ENCODE measurements around the gene APOL6.
"Not testable (repeated sequence)": the region's sequence is repeated elsewhere in the genome, so short reads cannot be mapped to it uniquely, and the experiment has no call there.

The APOL6 gene

DNA sequence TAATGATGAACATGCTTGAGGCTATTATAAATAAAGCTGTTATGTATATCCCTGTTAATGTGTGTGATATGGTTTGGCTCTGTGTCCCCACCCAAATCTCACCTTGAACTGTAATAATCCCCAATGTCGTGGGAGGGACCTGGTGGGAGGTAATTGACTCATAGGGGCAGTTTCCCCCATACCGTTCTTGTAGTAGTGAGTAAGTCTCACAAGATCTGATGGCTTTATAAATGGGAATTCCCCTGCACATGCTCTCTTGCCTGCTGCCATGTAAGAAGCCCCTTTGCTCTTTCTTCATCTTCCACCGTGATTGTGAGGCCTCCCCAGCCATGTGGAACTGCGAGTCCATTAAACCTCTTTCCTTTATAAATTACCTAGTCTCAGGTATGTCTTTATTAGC is 31.2 kb downstream of the APOL6 start:
- peaks cover 20% of the 10 kb centered on the region for H3K9me3 ChIP-seq (ENCODE audit: control insufficient read depth, insufficient read depth, low read depth, low read length)
- H3K27ac ChIP-seq (ENCODE audit: low read depth, low read length); H3K9ac ChIP-seq (ENCODE audit: low read length); H3K4me3 ChIP-seq (ENCODE audit: low read depth, low read length); H3K27me3 ChIP-seq (ENCODE audit: control insufficient read depth, insufficient read depth, low read length); H3K36me3 ChIP-seq (ENCODE audit: control insufficient read depth, insufficient read depth, low read length); H3K4me1 ChIP-seq (ENCODE audit: control insufficient read depth, insufficient read depth, low read length): not testable (repeated sequence)

DNA sequence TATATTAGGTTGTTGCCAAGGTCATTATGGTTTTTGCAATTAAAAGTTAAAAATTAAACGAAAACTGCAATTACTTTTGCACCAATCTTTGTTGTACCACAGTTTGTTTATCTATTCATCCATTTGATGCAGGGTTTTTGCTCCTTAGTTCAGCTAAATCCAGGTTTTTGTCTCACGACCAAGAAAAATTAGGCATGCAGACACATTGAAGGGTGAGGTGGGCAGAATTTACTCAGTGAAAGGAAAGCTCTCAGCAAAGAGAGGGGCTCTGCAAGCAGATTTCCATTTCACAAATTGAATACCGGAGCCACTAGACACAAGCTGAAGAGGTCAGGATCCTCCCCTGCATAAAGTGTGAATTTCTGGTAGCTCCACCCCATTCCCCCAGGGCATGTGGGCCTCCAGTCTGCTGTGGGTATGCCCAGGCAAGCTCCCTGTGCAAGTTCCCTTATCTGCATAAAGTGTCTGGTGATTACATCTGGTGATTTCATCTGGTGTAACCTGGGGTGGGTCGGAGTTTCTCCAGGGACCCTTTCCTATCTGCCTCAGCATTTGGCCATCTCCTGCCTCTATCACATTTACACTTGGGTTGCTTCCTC is 33.3 kb downstream of the APOL6 start:
- H3K36me3 ChIP-seq (ENCODE audit: control insufficient read depth, insufficient read depth, low read length) = no peaks in the 10 kb centered on the region
- no peaks in the 10 kb centered on the region for H3K27me3 ChIP-seq (ENCODE audit: control insufficient read depth, insufficient read depth, low read length)
- H3K9me3 ChIP-seq (ENCODE audit: control insufficient read depth, insufficient read depth, low read depth, low read length) = peaks cover 8% of the 10 kb centered on the region; the same call in 1 of the 2 replicates
- no peaks in the 10 kb centered on the region; the same call in 1 of the 2 replicates for H3K4me1 ChIP-seq (ENCODE audit: control insufficient read depth, insufficient read depth, low read length)
- no peak overlapping the region for H3K4me3 ChIP-seq (ENCODE audit: low read depth, low read length)
- no peak overlapping the region for H3K9ac ChIP-seq (ENCODE audit: low read length)
- H3K27ac ChIP-seq (ENCODE audit: low read depth, low read length) = no peak overlapping the region

DNA sequence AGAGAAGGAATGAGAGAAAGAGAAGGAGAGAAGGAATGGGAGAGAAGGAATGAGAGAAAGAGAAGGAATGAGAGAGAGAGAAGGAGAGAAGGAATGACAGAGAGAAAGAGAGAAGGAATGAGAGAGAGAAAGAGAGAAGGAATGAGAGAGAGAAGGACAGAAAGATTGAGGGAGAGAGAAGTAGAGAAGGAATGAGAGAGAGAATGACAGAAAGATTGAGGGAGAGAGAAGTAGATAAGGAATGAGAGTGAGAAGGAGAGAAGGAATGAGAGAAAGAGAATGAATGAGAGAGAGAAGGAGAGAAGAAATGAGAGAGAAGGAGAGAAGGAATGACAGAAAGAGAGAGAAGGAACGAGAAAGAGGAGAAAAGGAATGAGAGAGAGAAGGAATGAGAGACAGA is 35.3 kb downstream of the APOL6 start:
- Histone ChIP-seq H3K9ac (ENCODE audit: low read length) (no peak overlapping the region), H3K4me1 (ENCODE audit: control insufficient read depth, insufficient read depth, low read length) (no peaks in the 10 kb centered on the region), H3K27ac (ENCODE audit: low read depth, low read length) (no peak overlapping the region), H3K9me3 (ENCODE audit: control insufficient read depth, insufficient read depth, low read depth, low read length) (peaks cover 11% of the 10 kb centered on the region; the same call in 1 of the 2 replicates), H3K4me3 (ENCODE audit: low read depth, low read length) (no peak overlapping the region), H3K27me3 (ENCODE audit: control insufficient read depth, insufficient read depth, low read length) (no peaks in the 10 kb centered on the region), H3K36me3 (ENCODE audit: control insufficient read depth, insufficient read depth, low read length) (no peaks in the 10 kb centered on the region)

DNA sequence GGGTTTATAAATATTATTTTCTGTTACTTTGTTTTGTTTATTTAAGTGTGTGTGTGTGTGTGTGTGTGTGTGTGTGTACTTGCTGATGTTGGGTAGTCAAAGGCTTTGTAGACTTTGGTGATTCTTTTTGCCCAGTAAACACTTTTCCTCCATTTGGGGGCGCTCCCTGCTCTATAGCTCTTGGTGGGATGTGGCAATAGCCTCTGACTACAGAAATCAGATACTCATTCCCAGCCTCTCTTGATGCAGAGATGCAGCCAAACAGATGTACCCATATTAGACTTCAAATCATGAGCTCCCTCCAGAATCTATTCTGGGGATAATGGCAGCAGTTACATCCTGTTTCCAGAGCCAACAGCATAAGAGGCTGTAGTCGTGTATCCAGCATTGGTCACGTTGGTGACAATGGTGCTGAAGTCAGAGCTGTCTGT is 36.0 kb downstream of the APOL6 start:
- Histone ChIP-seq H3K27me3 (ENCODE audit: control insufficient read depth, insufficient read depth, low read length) (no peaks in the 10 kb centered on the region), H3K9ac (ENCODE audit: low read length) (no peak overlapping the region), H3K4me3 (ENCODE audit: low read depth, low read length) (no peak overlapping the region), H3K36me3 (ENCODE audit: control insufficient read depth, insufficient read depth, low read length) (no peaks in the 10 kb centered on the region), H3K9me3 (ENCODE audit: control insufficient read depth, insufficient read depth, low read depth, low read length) (peaks cover 11% of the 10 kb centered on the region; the same call in 1 of the 2 replicates), H3K27ac (ENCODE audit: low read depth, low read length) (no peak overlapping the region), H3K4me1 (ENCODE audit: control insufficient read depth, insufficient read depth, low read length) (no peaks in the 10 kb centered on the region)

DNA sequence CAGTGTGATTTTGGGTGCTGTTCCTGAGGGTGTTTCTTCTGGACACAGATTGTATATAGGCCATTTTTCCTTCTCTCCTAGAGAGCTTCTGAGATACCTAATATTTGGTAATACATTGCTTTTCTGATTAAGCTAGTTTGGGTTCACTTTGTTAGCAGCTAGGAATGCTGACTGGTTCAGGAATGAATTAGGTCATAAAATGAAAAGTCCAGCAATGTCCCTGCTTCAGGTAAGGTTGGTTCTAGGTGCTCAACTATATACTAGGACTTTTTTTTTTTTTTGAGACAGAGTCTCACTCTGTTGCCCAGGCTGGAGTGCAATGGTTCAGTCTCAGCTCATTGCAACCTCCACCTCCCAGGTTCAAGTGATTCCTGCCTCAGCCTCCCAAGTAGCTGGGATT is 36.5 kb downstream of the APOL6 start:
- Histone ChIP-seq H3K27me3 (ENCODE audit: control insufficient read depth, insufficient read depth, low read length) (no peaks in the 10 kb centered on the region), H3K36me3 (ENCODE audit: control insufficient read depth, insufficient read depth, low read length) (no peaks in the 10 kb centered on the region), H3K27ac (ENCODE audit: low read depth, low read length) (no peak overlapping the region), H3K9ac (ENCODE audit: low read length) (no peak overlapping the region), H3K4me1 (ENCODE audit: control insufficient read depth, insufficient read depth, low read length) (no peaks in the 10 kb centered on the region), H3K4me3 (ENCODE audit: low read depth, low read length) (no peak overlapping the region), H3K9me3 (ENCODE audit: control insufficient read depth, insufficient read depth, low read depth, low read length) (peaks cover 11% of the 10 kb centered on the region; the same call in 1 of the 2 replicates)

DNA sequence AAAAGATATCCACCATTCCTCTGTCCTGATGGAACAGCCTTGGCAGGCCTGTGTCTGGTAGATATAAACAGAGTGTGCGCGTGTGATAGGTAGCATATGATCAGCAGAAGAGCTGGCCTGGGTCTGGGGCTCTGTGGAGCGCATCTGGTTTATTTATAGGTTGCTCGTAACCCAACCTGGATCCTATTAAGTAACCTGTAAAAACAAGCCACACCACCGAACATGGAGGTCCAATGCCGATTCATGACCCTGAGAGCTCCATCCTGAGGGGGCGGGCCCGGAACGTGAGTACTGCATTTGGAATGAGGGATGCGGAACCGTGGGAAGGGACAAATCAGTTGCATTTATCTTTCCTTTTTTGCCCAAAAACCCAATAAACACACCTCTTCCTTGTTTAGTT is 37.5 kb downstream of the APOL6 start:
- Histone ChIP-seq H3K4me1 (ENCODE audit: control insufficient read depth, insufficient read depth, low read length) (no peaks in the 10 kb centered on the region), H3K27ac (ENCODE audit: low read depth, low read length) (no peak overlapping the region), H3K9me3 (ENCODE audit: control insufficient read depth, insufficient read depth, low read depth, low read length) (peaks cover 11% of the 10 kb centered on the region; the same call in 1 of the 2 replicates), H3K4me3 (ENCODE audit: low read depth, low read length) (no peak overlapping the region), H3K36me3 (ENCODE audit: control insufficient read depth, insufficient read depth, low read length) (no peaks in the 10 kb centered on the region), H3K9ac (ENCODE audit: low read length) (no peak overlapping the region), H3K27me3 (ENCODE audit: control insufficient read depth, insufficient read depth, low read length) (no peaks in the 10 kb centered on the region)

DNA sequence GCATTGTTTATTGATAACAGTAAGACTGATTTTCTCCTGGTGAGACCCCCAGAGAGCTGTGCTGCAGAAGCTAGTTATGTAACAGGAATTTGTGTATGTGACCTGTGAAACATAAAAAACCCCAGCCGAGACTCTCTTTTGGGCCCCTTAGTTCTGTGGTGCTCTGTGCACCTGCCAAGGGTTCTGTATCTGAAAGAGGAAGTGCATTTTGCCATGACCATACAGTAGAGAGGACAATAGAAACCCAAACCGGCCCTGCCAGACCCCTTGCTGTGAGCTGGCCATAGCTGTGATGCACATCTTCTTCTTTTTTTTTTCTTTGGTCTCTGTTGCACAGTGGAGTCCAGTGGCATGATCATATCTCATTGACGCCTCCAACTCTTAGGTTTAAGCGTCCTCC is 38.1 kb downstream of the APOL6 start:
- Histone ChIP-seq H3K4me3 (ENCODE audit: low read depth, low read length) (no peak overlapping the region), H3K9me3 (ENCODE audit: control insufficient read depth, insufficient read depth, low read depth, low read length) (peaks cover 8% of the 10 kb centered on the region; the same call in 1 of the 2 replicates), H3K27ac (ENCODE audit: low read depth, low read length) (no peak overlapping the region)

DNA sequence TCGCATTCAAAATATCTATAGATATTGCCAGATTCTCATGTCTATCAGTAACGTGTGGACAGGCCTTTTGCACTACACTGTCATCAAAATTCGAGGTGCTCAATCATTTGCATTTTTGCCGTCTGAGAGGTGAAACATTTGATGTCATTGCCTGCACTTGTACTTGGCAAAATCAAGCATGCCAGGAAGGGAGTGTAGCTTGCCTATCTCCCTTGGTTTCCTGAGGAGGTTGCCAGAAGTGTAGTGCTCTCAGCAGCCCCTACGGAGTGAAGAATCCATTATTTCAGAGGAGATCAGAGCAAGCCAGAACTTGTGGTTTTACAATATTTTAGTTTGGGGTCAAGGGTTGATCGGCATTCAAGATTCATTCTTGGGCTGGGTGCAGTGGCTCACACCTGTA is 39.2 kb downstream of the APOL6 start:
- Histone ChIP-seq H3K27me3 (ENCODE audit: control insufficient read depth, insufficient read depth, low read length) (no peaks in the 10 kb centered on the region), H3K9me3 (ENCODE audit: control insufficient read depth, insufficient read depth, low read depth, low read length) (0 out of 2 replicates have a peak, but pooled peaks cover 3% of the 10 kb centered on the region), H3K36me3 (ENCODE audit: control insufficient read depth, insufficient read depth, low read length) (no peaks in the 10 kb centered on the region), H3K4me1 (ENCODE audit: control insufficient read depth, insufficient read depth, low read length) (no peaks in the 10 kb centered on the region), H3K9ac (ENCODE audit: low read length) (no peak overlapping the region), H3K27ac (ENCODE audit: low read depth, low read length) (no peak overlapping the region), H3K4me3 (ENCODE audit: low read depth, low read length) (no peak overlapping the region)

More for the DNA sequence above, 38.1 kb downstream of the APOL6 start:
- Histone ChIP-seq H3K4me1 (ENCODE audit: control insufficient read depth, insufficient read depth, low read length) (no peaks in the 10 kb centered on the region), H3K9ac (ENCODE audit: low read length) (no peak overlapping the region), H3K36me3 (ENCODE audit: control insufficient read depth, insufficient read depth, low read length) (no peaks in the 10 kb centered on the region), H3K27me3 (ENCODE audit: control insufficient read depth, insufficient read depth, low read length) (no peaks in the 10 kb centered on the region)

DNA sequence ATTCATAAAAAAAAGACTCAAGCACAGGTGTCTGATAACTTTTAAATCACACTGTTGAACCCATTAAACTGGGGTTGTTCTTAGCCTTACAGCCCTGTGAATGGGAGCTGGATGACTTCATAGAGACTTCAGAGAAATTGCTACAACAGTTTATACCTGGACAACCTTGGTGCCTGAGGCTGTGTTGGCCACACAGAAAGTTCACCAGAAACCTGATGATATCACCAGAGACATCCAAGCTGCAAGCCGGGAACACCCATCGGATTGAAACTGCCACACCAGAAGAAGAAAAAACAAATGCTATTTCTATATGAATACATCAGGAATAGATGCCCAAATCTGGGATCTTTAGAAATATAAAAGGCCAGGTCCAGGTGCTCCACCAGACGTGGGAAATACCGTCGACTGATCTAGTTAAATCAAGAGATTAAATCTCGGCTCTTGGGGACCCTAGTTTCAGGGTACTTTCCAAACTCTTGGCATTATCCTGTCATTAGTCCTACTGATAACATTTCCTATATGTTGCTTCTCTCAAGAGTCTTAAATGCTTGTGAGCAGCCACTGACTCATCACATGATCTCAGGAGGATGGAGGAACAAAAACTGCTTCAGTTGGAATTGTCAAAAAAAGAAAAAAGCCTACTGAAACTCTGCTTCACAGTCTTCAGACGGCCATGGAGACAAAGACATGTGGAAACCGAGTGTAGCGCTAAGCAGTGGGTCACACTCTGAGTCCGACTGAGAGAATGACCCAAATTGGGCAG is 40.8 kb downstream of the APOL6 start:
- H3K4me1 ChIP-seq (ENCODE audit: control insufficient read depth, insufficient read depth, low read length) = no peaks in the 10 kb centered on the region
- peaks cover 7% of the 10 kb centered on the region; the same call in 1 of the 2 replicates for H3K27me3 ChIP-seq (ENCODE audit: control insufficient read depth, insufficient read depth, low read length)
- H3K9me3 ChIP-seq (ENCODE audit: control insufficient read depth, insufficient read depth, low read depth, low read length) = 0 out of 2 replicates have a peak, but pooled peaks cover 3% of the 10 kb centered on the region
- no peak overlapping the region for H3K27ac ChIP-seq (ENCODE audit: low read depth, low read length)
- no peak overlapping the region for H3K9ac ChIP-seq (ENCODE audit: low read length)
- H3K36me3 ChIP-seq (ENCODE audit: control insufficient read depth, insufficient read depth, low read length) = no peaks in the 10 kb centered on the region
- no peak overlapping the region for H3K4me3 ChIP-seq (ENCODE audit: low read depth, low read length)

DNA sequence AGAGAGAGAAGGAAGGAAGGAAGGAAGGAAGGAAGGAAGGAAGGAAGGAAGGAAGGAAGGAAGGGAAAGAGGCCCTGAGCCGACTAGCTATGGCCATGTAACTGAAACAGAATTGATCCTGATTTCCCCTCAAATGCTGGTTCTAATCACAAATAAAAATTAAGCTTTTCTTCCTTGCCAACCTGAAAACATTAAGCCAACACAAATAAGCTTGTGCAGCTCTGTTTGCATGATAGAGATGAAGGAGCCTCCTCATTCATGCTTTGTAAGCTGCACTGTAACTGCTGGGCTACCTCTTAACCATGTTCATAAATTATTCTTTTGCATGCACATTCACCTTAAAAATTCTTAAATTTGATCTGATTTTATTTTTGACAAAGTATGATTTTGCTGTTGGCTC is 41.8 kb downstream of the APOL6 start:
- H3K27ac ChIP-seq (ENCODE audit: low read depth, low read length) = no peak overlapping the region
- 0 out of 2 replicates have a peak, but pooled peaks cover 3% of the 10 kb centered on the region for H3K9me3 ChIP-seq (ENCODE audit: control insufficient read depth, insufficient read depth, low read depth, low read length)
- no peaks in the 10 kb centered on the region for H3K4me1 ChIP-seq (ENCODE audit: control insufficient read depth, insufficient read depth, low read length)
- peaks cover 7% of the 10 kb centered on the region; the same call in 1 of the 2 replicates for H3K27me3 ChIP-seq (ENCODE audit: control insufficient read depth, insufficient read depth, low read length)
- H3K4me3 ChIP-seq (ENCODE audit: low read depth, low read length) = no peak overlapping the region
- no peaks in the 10 kb centered on the region for H3K36me3 ChIP-seq (ENCODE audit: control insufficient read depth, insufficient read depth, low read length)
- H3K9ac ChIP-seq (ENCODE audit: low read length) = no peak overlapping the region

DNA sequence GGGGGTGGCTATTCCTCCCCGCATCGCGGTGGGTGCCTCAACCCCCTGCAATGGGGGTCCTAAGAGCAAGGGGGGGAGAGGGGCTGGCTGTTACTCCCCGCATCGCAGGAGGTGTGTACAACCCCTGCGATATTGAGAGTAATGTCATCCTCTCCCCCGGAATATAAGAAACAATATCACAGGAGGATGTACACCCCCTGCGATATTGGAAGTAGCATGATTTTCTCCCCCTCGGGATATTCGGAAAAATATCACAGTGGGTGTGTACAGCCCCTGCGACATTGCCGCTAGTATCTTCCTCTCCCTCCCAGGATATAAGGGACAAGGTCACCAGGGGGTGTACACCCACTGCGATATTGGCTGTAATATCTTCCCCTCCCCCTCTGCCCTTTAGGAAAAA is 47.0 kb downstream of the APOL6 start:
- H3K36me3 ChIP-seq (ENCODE audit: control insufficient read depth, insufficient read depth, low read length) = no peaks in the 10 kb centered on the region
- H3K9me3 ChIP-seq (ENCODE audit: control insufficient read depth, insufficient read depth, low read depth, low read length) = no peaks in the 10 kb centered on the region
- no peaks in the 10 kb centered on the region for H3K4me1 ChIP-seq (ENCODE audit: control insufficient read depth, insufficient read depth, low read length)
- no peak overlapping the region for H3K4me3 ChIP-seq (ENCODE audit: low read depth, low read length)
- H3K27ac ChIP-seq (ENCODE audit: low read depth, low read length) = no peak overlapping the region
- peaks cover 13% of the 10 kb centered on the region; the same call in 1 of the 2 replicates for H3K27me3 ChIP-seq (ENCODE audit: control insufficient read depth, insufficient read depth, low read length)
- H3K9ac ChIP-seq (ENCODE audit: low read length) = no peak overlapping the region
